Loucy (cell line): ENCODE results near the gene WNK1.

Experiments used
- CTCF ChIP-seq: fragments of 200-600 bp; sonication (generic); conservative IDR thresholded peaks from 2 replicates; pipeline ENCODE4 v1.5.1; 2014; ENCODE audit warnings: mild to moderate bottlenecking, antibody characterized with exemption, low read length
- EZH2phosphoT487 ChIP-seq: fragments of 200-600 bp; IDR thresholded peaks from 2 replicates; pipeline ENCODE4 v1.6.1; 2018; ENCODE audit warnings: antibody characterized with exemption, mild to moderate bottlenecking, moderate library complexity, borderline replicate concordance

GRCh38 chr12:916240-916639, 163.9 kb downstream of the WNK1 start:
- TF ChIP-seq CTCF: no peak
- TF ChIP-seq EZH2phosphoT487: no peak
